Measurements from ENCODE around the gene TEAD2.
A peak's percentile ranks its signal among the peaks of the same experiment; 100 is the strongest.

Gene TEAD2

GRCh38 chr19:49356382-49356781 is 5.8 kb downstream of the TEAD2 start:
- TF ChIP-seq TCF12 (IDR thresholded peaks at IDR 0.05; ENCODE audit: low read depth): no peak
- TF ChIP-seq FOXM1 (IDR thresholded peaks at IDR 0.05; ENCODE audit: borderline replicate concordance, low read depth): no peak
- no peak for TF ChIP-seq EGR1 (IDR thresholded peaks at IDR 0.05)
- no peak for TF ChIP-seq EP300 (IDR thresholded peaks at IDR 0.05; ENCODE audit: borderline replicate concordance)
- no peak for TF ChIP-seq USF1 (IDR thresholded peaks at IDR 0.05)
- no peak for TF ChIP-seq NFIC (IDR thresholded peaks at IDR 0.05)
- no peak for TF ChIP-seq RAD21 (IDR thresholded peaks at IDR 0.05; ENCODE audit: low read depth)
- no peak for TF ChIP-seq CREB1 (IDR thresholded peaks at IDR 0.05; ENCODE audit: low read depth)
- no peak for TF ChIP-seq TEAD4 (IDR thresholded peaks at IDR 0.05)
- no peak for TF ChIP-seq REST (IDR thresholded peaks at IDR 0.05; ENCODE audit: low read depth)
- no peak for TF ChIP-seq YY1 (IDR thresholded peaks at IDR 0.05; ENCODE audit: low read depth)
- no peak for TF ChIP-seq TAF1 (IDR thresholded peaks at IDR 0.05; ENCODE audit: low read depth)
- no peak for TF ChIP-seq MAX (IDR thresholded peaks at IDR 0.05)

- no peak for TF ChIP-seq TAF1 (IDR thresholded peaks at IDR 0.05; ENCODE audit: low read depth)
- no peak for TF ChIP-seq TEAD4 (IDR thresholded peaks at IDR 0.05)
- TF ChIP-seq TCF12 (IDR thresholded peaks at IDR 0.05; ENCODE audit: low read depth): no peak
- TF ChIP-seq CEBPB (IDR thresholded peaks at IDR 0.05): no peak
- TF ChIP-seq FOXM1 (IDR thresholded peaks at IDR 0.05; ENCODE audit: borderline replicate concordance, low read depth): no peak
- TF ChIP-seq YY1 (IDR thresholded peaks at IDR 0.05; ENCODE audit: low read depth): no peak
- no peak for TF ChIP-seq ZBTB7A (IDR thresholded peaks at IDR 0.05; ENCODE audit: low read depth)
- TF ChIP-seq MAX (IDR thresholded peaks at IDR 0.05): no peak
- no peak for TF ChIP-seq EP300 (IDR thresholded peaks at IDR 0.05; ENCODE audit: borderline replicate concordance)
- no peak for TF ChIP-seq NFIC (IDR thresholded peaks at IDR 0.05)
- TF ChIP-seq REST (IDR thresholded peaks at IDR 0.05; ENCODE audit: low read depth): no peak
- no peak for TF ChIP-seq EGR1 (IDR thresholded peaks at IDR 0.05)
- TF ChIP-seq RAD21 (IDR thresholded peaks at IDR 0.05; ENCODE audit: low read depth): no peak
- no peak for TF ChIP-seq CREB1 (IDR thresholded peaks at IDR 0.05; ENCODE audit: low read depth)
- TF ChIP-seq USF1 (IDR thresholded peaks at IDR 0.05): no peak
Measured at GRCh38 chr19:49355909-49356353, 6.3 kb downstream of the TEAD2 start.

GRCh38 chr19:49349567-49349966 is 12.6 kb downstream of the TEAD2 start:
- no peak for TF ChIP-seq EGR1 (IDR thresholded peaks at IDR 0.05)
- no peak for TF ChIP-seq MAX (IDR thresholded peaks at IDR 0.05)
- TF ChIP-seq TAF1 (IDR thresholded peaks at IDR 0.05; ENCODE audit: low read depth): no peak

GRCh38 chr19:49348305-49349189 is 13.7 kb downstream of the TEAD2 start:
- TF ChIP-seq TEAD4 (IDR thresholded peaks at IDR 0.05) (no peak), USF1 (IDR thresholded peaks at IDR 0.05) (peak; percentile 87)

GRCh38 chr19:49347835-49348234 is 14.4 kb downstream of the TEAD2 start:
- TF ChIP-seq USF1 (IDR thresholded peaks at IDR 0.05): peak; percentile 92
- TF ChIP-seq YY1 (IDR thresholded peaks at IDR 0.05; ENCODE audit: low read depth): 0 out of 2 replicates have a peak, but pooled peaks have one; percentile 33
- TF ChIP-seq EP300 (IDR thresholded peaks at IDR 0.05; ENCODE audit: borderline replicate concordance): no peak
